CD4-positive, alpha-beta T cell (primary cell): ENCODE data around the gene FRMD6. TPM values are rescaled to one million over a fixed set of nuclear protein-coding genes. Genes with fewer than 3 reads are reported as not detected.

Experiments
- ATAC-seq: fragments of 200-7000 bp; cut with Tn5 transposase; one replicate; pipeline ENCODE4 v1.10.0; 2022; ENCODE audit warnings: mild to moderate bottlenecking; ENCODE audit not compliant: poor library complexity
- CTCF ChIA-PET: fragments of 350-600 bp; sonication (Branson Sonifier 250); formaldehyde crosslinking; loops from one replicate; lab custom pipeline; 2021; ENCODE audit warnings: antibody characterized with exemption, inconsistent platforms; lab: Charles Lee
- POLR2A ChIA-PET: fragments of 350-600 bp; sonication (Branson Sonifier 250); formaldehyde crosslinking; loops from one replicate; lab custom pipeline; 2021; ENCODE audit warnings: antibody characterized with exemption, inconsistent platforms; lab: Charles Lee
- DNase-seq, 14 experiments: peaks; one replicate each; pipeline ENCODE4 v3.0.0-alpha.2; 2013 to 2020; ENCODE audit warnings: mixed read lengths in 2 of 14
- H3K27ac ChIP-seq, 2 donors: one replicate each; pipeline versions ENCODE4 v1.5.1 to v1.7.0; 2013; ENCODE audit warnings: low read length in 2 of 2, low read depth in 1 of 2, mild to moderate bottlenecking in 1 of 2
- H3K27me3 ChIP-seq, 2 experiments: 1 replicate in 1 of 2; 2 replicates in 1 of 2; pipeline versions ENCODE4 v1.6.1 to v1.7.0; 2013; ENCODE audit warnings: low read length in 2 of 2, control low read depth in 1 of 2, mild to moderate bottlenecking in 1 of 2, moderate library complexity in 1 of 2; ENCODE audit not compliant: insufficient read depth in 2 of 2, control insufficient read depth in 1 of 2
- H3K36me3 ChIP-seq: one replicate; pipeline ENCODE4 v1.6.1; 2013; ENCODE audit warnings: low read length, control low read depth; ENCODE audit not compliant: insufficient read depth
- H3K4me1 ChIP-seq: one replicate; pipeline ENCODE4 v1.6.1; 2013; ENCODE audit warnings: low read length, control low read depth; ENCODE audit not compliant: insufficient read depth
- H3K4me3 ChIP-seq: one replicate; pipeline ENCODE4 v1.5.1; 2013; ENCODE audit warnings: mild to moderate bottlenecking, low read length, moderate library complexity
- H3K9me3 ChIP-seq, 2 experiments: 1 replicate in 1 of 2; 2 replicates in 1 of 2; pipeline versions ENCODE4 v1.6.1 to v1.7.0; 2013; ENCODE audit warnings: low read length in 2 of 2, mild to moderate bottlenecking in 2 of 2, control low read depth in 1 of 2, moderate library complexity in 1 of 2; ENCODE audit not compliant: control insufficient read depth in 1 of 2, insufficient read depth in 1 of 2
- H3K27ac Mint-ChIP-seq: one replicate; pipeline ENCODE4 v1.8.0; 2020; ENCODE audit warnings: mixed read lengths
- H3K27me3 Mint-ChIP-seq: one replicate; pipeline ENCODE4 v1.8.0; 2021; ENCODE audit warnings: mixed read lengths
- H3K36me3 Mint-ChIP-seq: one replicate; pipeline ENCODE4 v1.8.0; 2021; ENCODE audit warnings: low read depth, mixed read lengths
- H3K4me1 Mint-ChIP-seq: one replicate; pipeline ENCODE4 v1.8.0; 2021; ENCODE audit warnings: low read depth, mixed read lengths
- H3K4me3 Mint-ChIP-seq: one replicate; pipeline ENCODE4 v1.8.0; 2020; ENCODE audit warnings: mild to moderate bottlenecking, mixed read lengths
- H3K9me3 Mint-ChIP-seq: one replicate; pipeline ENCODE4 v1.8.0; 2020; ENCODE audit warnings: mixed read lengths
- CTCF ChIP-seq: fragments of 200-600 bp; IDR thresholded peaks from one replicate; pipeline ENCODE4 v1.8.0; 2022; ENCODE audit warnings: antibody characterized with exemption, mild to moderate bottlenecking
- intact Hi-C, 2 experiments: fragments of 100-400 bp; cut with DNase I in 1 of 2; cut with micrococcal nuclease in 1 of 2; formaldehyde crosslinking; loops; one replicate each; pipeline versions ENCODE4 v1.15.1 to v1.9.0; 2023 to 2025; cut with DNase I, micrococcal nuclease
- total RNA-seq, 174 experiments: library from RNA in 2 of 174; stranded (reverse) in 2 of 174; gene quantifications; one replicate each; pipeline ENCODE4 v1.2.3 and lab custom pipeline; 2021 to 2026

FRMD6 gene
- total RNA-seq, 2 experiments from 2014 or later = 1.4 to 1.5 TPM

- peaks cover 4% of the 10 kb centered on the region for H3K4me1 ChIP-seq
- Mint-ChIP-seq H3K36me3 (peaks cover 3% of the 10 kb centered on the region), H3K27ac (no peak overlapping the region), H3K27me3 (peaks cover 45% of the 10 kb centered on the region), H3K4me3 (no peak overlapping the region), H3K9me3 (no peaks in the 10 kb centered on the region), H3K4me1 (peaks cover 9% of the 10 kb centered on the region)
- no peaks in the 10 kb centered on the region for H3K9me3 ChIP-seq
- H3K4me3 ChIP-seq = no peak overlapping the region
- TF ChIP-seq CTCF = no peak
- H3K27me3 ChIP-seq = peaks cover 9 to 31% of the 10 kb centered on the region in 2 experiments
- H3K36me3 ChIP-seq = no peaks in the 10 kb centered on the region
- ChIA-PET POLR2A (no interaction called here), CTCF (no interaction called here)
- ATAC-seq (no peak), DNase-seq (no peak)
- intact Hi-C loops = loop anchor here (10.0 kb wide), 3 partner anchors 127 to 1893 kb away; partner anchors contain the start of gene KLHDC2 (in 1 of the 2)
- no peak overlapping the region for H3K27ac ChIP-seq
Measured at GRCh38 chr14:51657762-51658161, 6.1 kb downstream of the FRMD6 start.

- Histone ChIP-seq H3K36me3 (no peaks in the 10 kb centered on the region), H3K4me3 (no peak overlapping the region), H3K27ac (no peak overlapping the region), H3K4me1 (no peaks in the 10 kb centered on the region), H3K27me3 (peaks cover 9 to 30% of the 10 kb centered on the region in 2 experiments), H3K9me3 (no peaks in the 10 kb centered on the region)
- H3K9me3 Mint-ChIP-seq = no peaks in the 10 kb centered on the region
- ATAC-seq (no peak), DNase-seq (no peak)
- H3K27me3 Mint-ChIP-seq = peaks cover 41% of the 10 kb centered on the region
- H3K4me3 Mint-ChIP-seq = no peak overlapping the region
- peaks cover under 1% of the 10 kb centered on the region for H3K4me1 Mint-ChIP-seq
- intact Hi-C loops = loop anchor here (10.0 kb wide), 3 partner anchors 126 to 1894 kb away; partner anchors contain the start of gene KLHDC2 (in 1 of the 2)
- no peaks in the 10 kb centered on the region for H3K36me3 Mint-ChIP-seq
- H3K27ac Mint-ChIP-seq = no peak overlapping the region
- POLR2A ChIA-PET = no interaction called here
- TF ChIP-seq CTCF = no peak
- CTCF ChIA-PET = no interaction called here
Measured at GRCh38 chr14:51658441-51659173, 6.9 kb downstream of the FRMD6 start.

- ATAC-seq (no peak), DNase-seq (no peak)
- ChIA-PET POLR2A (no interaction called here), CTCF (no interaction called here)
- Histone ChIP-seq H3K27ac (no peak overlapping the region), H3K4me3 (no peak overlapping the region), H3K27me3 (peaks cover 4 to 16% of the 10 kb centered on the region in 2 experiments), H3K4me1 (no peaks in the 10 kb centered on the region), H3K36me3 (no peaks in the 10 kb centered on the region), H3K9me3 (no peaks in the 10 kb centered on the region)
- Mint-ChIP-seq H3K4me1 (no peaks in the 10 kb centered on the region), H3K4me3 (no peak overlapping the region), H3K27ac (no peak overlapping the region), H3K9me3 (peaks cover under 1% of the 10 kb centered on the region), H3K27me3 (peaks cover 35% of the 10 kb centered on the region), H3K36me3 (no peaks in the 10 kb centered on the region)
- intact Hi-C loops = no loop called here
- no peak for TF ChIP-seq CTCF
Measured at GRCh38 chr14:51660741-51661140, 9.0 kb downstream of the FRMD6 start.
